Measurements from ENCODE around the gene GOLGA2.

GOLGA2 gene

GRCh38 chr9:128208946-128209669, 66.7 kb downstream of the GOLGA2 start:
- DNase-seq: peak; percentile 72

- DNase-seq: no peak
Observed at GRCh38 chr9:128208386-128208785, 67.4 kb downstream of the GOLGA2 start.

DNA sequence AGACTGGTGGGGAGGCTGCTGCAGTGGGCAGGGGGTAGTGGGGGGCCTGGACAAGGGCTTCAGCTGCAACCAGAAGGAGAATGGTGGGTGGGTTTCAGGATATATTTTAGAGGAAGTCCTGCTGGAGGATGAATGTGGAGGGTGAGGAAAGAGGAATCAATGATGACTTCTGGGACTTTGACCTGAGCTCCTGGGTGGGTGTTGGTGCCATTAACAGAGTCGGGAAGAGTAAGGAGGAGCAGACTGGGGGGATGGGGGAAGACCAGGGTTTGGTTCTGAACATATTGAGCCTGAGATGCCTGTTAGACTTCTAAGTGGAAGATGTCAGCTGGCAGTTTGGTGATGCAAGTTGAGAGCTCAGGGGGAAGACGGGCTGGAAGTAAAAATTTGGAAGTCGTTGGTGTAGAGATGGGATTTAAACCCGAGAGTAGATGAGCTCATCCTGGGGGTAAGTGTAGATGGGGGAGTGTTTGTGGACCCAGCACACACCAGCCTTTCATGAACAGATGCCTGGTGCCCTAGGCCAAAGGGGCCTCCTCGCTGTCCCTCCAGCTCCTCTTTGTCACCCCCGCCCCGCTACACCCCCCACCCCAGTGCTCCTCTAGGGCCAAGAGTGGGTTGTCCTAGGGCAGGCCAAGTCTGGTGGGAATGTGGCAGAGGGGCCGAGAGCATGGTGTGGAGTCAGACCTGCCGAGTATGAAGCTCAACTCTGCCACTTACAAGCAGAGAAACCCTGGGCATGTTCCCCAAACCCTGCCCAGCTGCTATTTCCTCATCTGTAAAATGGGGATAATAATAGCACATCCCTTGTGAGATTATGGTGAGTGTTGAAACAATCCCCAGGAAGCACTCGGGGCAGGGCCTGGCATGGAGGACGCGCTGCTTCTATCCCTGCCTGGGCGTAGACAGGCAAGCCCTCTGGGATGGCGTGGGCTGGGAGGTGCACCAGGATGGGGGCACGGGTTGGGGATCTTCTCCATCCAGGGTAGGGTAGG, 68.6 kb downstream of the GOLGA2 start:
- no peak for DNase-seq

DNA sequence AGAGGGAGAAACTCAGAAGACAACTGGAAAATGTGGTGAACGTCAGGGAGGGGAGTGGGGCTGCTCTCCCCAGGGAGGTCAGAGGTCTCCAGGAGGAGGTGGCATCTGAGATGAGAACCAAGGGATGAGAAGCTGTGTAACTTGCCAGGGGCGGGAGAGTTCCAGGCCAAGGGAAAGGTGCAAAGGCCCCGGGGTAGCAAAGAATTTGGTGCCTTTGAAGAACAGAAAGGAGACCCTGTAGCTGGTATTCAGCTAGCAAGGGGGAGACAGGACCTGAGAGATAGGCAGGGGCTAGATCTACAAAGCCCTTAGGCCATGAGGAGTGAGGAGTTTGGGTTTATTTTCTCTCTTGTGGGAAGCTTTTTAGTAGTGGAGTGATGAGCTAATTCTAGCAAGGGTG, 69.3 kb downstream of the GOLGA2 start:
- DNase-seq: no peak

Measured in NCI-H69 (cell line).